HepG2 (cell line): ENCODE results near the gene IFNG-AS1.

Experiments used
- MTA3 ChIP-seq: sonication (generic); formaldehyde crosslinking; IDR thresholded peaks from 2 replicates; pipeline ENCODE4 v1.4.0; 2020; ENCODE audit warnings: missing genetic modification reagents
- POLR2A ChIP-seq, 2 experiments: IDR thresholded peaks; 2 replicates each; pipeline ENCODE4 v1.6.1; 2011; ENCODE audit warnings: low read depth in 2 of 2, low read length in 2 of 2, mild to moderate bottlenecking in 1 of 2, moderate library complexity in 1 of 2; ENCODE audit not compliant: insufficient read depth in 1 of 2
- RAD51 ChIP-seq: fragments of 450-650 bp; IDR thresholded peaks from 2 replicates; pipeline ENCODE4 v1.6.1; 2016; ENCODE audit warnings: borderline replicate concordance
- SP2 ChIP-seq: sonication (generic); formaldehyde crosslinking; IDR thresholded peaks from 2 replicates; pipeline ENCODE4 v1.5.1; 2020; ENCODE audit warnings: mild to moderate bottlenecking, missing genetic modification reagents
- TAF15 ChIP-seq: fragments of 200-400 bp; formaldehyde crosslinking; IDR thresholded peaks from one replicate; pipeline ENCODE4 v1.6.1; 2018; ENCODE audit warnings: mild to moderate bottlenecking, low read depth, low read length; ENCODE audit not compliant: poor library complexity, severe bottlenecking
- USF2 ChIP-seq, 2 experiments: sonication (generic) in 1 of 2; formaldehyde crosslinking in 1 of 2; IDR thresholded peaks; 2 replicates each; pipeline versions ENCODE4 v1.5.1 to v1.6.1; 2011 to 2020; ENCODE audit warnings: borderline replicate concordance in 1 of 2, low read depth in 1 of 2, low read length in 1 of 2, mild to moderate bottlenecking in 1 of 2, missing genetic modification reagents in 1 of 2, moderate library complexity in 1 of 2
- ZNF335 ChIP-seq: sonication (generic); formaldehyde crosslinking; IDR thresholded peaks from 2 replicates; pipeline ENCODE4 v1.4.0; 2020; ENCODE audit warnings: missing genetic modification reagents
- ZNF761 ChIP-seq: sonication (generic); formaldehyde crosslinking; conservative IDR thresholded peaks from 2 replicates; pipeline ENCODE4 v1.4.0; 2020; ENCODE audit warnings: mild to moderate bottlenecking, missing genetic modification reagents
- ZNF891 ChIP-seq: sonication (generic); formaldehyde crosslinking; IDR thresholded peaks from 2 replicates; pipeline ENCODE4 v1.5.0; 2020; ENCODE audit warnings: mild to moderate bottlenecking, missing genetic modification reagents
- ZSCAN20 ChIP-seq: sonication (generic); formaldehyde crosslinking; IDR thresholded peaks from 2 replicates; pipeline ENCODE4 v1.4.0; 2020; ENCODE audit warnings: missing genetic modification reagents, mild to moderate bottlenecking, borderline replicate concordance
- TF ChIP-seq, protein P1 (sequence below): sonication (generic); formaldehyde crosslinking; IDR thresholded peaks from 2 replicates; pipeline ENCODE4 v1.5.0; 2020; ENCODE audit warnings: mild to moderate bottlenecking, missing genetic modification reagents, moderate library complexity
- TF ChIP-seq, protein P2 (sequence below): sonication (generic); formaldehyde crosslinking; conservative IDR thresholded peaks from 2 replicates; pipeline ENCODE4 v1.8.0; 2022; ENCODE audit warnings: missing genetic modification reagents

DNA sequence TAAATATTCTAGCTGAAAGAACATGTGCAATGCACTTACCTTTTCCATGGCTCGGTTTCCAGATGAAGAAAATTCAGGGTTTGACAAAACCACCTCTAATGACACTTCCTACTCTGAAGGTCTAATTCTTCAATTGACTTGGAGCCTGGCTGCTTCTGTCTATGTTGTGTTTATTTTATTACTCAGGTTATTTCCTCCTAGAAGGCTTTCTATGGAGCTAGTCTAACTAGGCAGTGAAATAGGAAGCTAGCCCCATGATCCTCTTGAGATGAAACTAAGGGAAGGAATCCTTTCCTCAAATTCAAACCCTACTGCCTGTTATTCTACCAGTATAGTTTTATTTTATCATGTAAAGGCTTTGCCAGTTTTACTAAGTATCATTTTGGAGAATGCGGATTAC is 20.9 kb upstream of the IFNG-AS1 start:
- no peak for TF ChIP-seq ZNF335 (CRISPR knock-in tag)
- no peak for TF ChIP-seq ZNF761
- TF ChIP-seq USF2 (IDR thresholded peaks at IDR 0.05; ENCODE audit: low read depth, low read length): no peak
- TF ChIP-seq USF2 (CRISPR knock-in tag; IDR thresholded peaks at IDR 0.05; ENCODE audit: borderline replicate concordance): no peak
- TF ChIP-seq, protein P1, sequence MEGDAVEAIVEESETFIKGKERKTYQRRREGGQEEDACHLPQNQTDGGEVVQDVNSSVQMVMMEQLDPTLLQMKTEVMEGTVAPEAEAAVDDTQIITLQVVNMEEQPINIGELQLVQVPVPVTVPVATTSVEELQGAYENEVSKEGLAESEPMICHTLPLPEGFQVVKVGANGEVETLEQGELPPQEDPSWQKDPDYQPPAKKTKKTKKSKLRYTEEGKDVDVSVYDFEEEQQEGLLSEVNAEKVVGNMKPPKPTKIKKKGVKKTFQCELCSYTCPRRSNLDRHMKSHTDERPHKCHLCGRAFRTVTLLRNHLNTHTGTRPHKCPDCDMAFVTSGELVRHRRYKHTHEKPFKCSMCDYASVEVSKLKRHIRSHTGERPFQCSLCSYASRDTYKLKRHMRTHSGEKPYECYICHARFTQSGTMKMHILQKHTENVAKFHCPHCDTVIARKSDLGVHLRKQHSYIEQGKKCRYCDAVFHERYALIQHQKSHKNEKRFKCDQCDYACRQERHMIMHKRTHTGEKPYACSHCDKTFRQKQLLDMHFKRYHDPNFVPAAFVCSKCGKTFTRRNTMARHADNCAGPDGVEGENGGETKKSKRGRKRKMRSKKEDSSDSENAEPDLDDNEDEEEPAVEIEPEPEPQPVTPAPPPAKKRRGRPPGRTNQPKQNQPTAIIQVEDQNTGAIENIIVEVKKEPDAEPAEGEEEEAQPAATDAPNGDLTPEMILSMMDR (CRISPR knock-in tag): no peak
- no peak for TF ChIP-seq POLR2A (IDR thresholded peaks at IDR 0.05; ENCODE audit: insufficient read depth in 1 of 2, low read depth in 2 of 2, low read length in 2 of 2)
- no peak for TF ChIP-seq ZNF891 (CRISPR knock-in tag)
- no peak for TF ChIP-seq RAD51
- TF ChIP-seq, protein P2, sequence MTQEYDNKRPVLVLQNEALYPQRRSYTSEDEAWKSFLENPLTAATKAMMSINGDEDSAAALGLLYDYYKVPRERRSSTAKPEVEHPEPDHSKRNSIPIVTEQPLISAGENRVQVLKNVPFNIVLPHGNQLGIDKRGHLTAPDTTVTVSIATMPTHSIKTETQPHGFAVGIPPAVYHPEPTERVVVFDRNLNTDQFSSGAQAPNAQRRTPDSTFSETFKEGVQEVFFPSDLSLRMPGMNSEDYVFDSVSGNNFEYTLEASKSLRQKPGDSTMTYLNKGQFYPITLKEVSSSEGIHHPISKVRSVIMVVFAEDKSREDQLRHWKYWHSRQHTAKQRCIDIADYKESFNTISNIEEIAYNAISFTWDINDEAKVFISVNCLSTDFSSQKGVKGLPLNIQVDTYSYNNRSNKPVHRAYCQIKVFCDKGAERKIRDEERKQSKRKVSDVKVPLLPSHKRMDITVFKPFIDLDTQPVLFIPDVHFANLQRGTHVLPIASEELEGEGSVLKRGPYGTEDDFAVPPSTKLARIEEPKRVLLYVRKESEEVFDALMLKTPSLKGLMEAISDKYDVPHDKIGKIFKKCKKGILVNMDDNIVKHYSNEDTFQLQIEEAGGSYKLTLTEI (CRISPR knock-in tag): no peak
- no peak for TF ChIP-seq TAF15
- no peak for TF ChIP-seq MTA3 (CRISPR knock-in tag)
- no peak for TF ChIP-seq SP2 (CRISPR knock-in tag)
- TF ChIP-seq ZSCAN20 (CRISPR knock-in tag): no peak
